GM12878 (cell line): ENCODE measurements around the gene OR2AJ1. TPM values are rescaled to one million over a fixed set of nuclear protein-coding genes. Genes with fewer than 3 reads are reported as not detected.

Source experiments
- CEBPB ChIP-seq, 2 experiments: fragments of 150-350 bp in 1 of 2; IDR thresholded peaks; 2 replicates each; pipeline ENCODE4 v1.6.1; 2012 to 2014; ENCODE audit warnings: low read depth in 2 of 2, low read length in 2 of 2, borderline replicate concordance in 1 of 2, inconsistent platforms in 1 of 2
- IRF3 ChIP-seq: fragments of 450-650 bp; IDR thresholded peaks from 2 replicates; pipeline ENCODE4 v1.6.1; 2014; ENCODE audit warnings: mild to moderate bottlenecking
- PBX3 ChIP-seq: IDR thresholded peaks from 2 replicates; pipeline ENCODE4 v1.6.1; 2011; ENCODE audit warnings: mild to moderate bottlenecking, low read depth, low read length, moderate library complexity; ENCODE audit not compliant: insufficient replicate concordance
- PML ChIP-seq: IDR thresholded peaks from 2 replicates; pipeline ENCODE4 v1.6.1; 2012; ENCODE audit warnings: low read length, inconsistent platforms
- ZNF592 ChIP-seq: fragments of 450-650 bp; IDR thresholded peaks from 2 replicates; pipeline ENCODE4 v1.6.1; 2017; ENCODE audit warnings: mild to moderate bottlenecking, moderate library complexity
- polyA plus RNA-seq, 11 experiments: library from polyadenylated mRNA; depleted of rRNA in 4 of 11; unstranded in 6 of 11; stranded (reverse) in 5 of 11; fragments of >200 nt; fragmentation: Nextera tagmentation in 4 of 11; fragmentation: Illumina TruSeq in 1 of 11; extraction: Ambion mirVana in 4 of 11; extraction: Trizol in 1 of 11; gene quantifications; 1 replicate in 1 of 11; 2 replicates in 10 of 11; pipeline versions ENCODE4 v1.2.1 to v1.2.3, GENCODE V29; 2011 to 2016; ENCODE audit warnings: inconsistent platforms in 2 of 11, missing spikeins in 2 of 11, low read depth in 1 of 11
- total RNA-seq, 4 experiments: library from RNA; depleted of rRNA in 3 of 4; stranded (reverse); fragments of >200 nt in 3 of 4; fragmentation: Illumina TruSeq in 1 of 4; extraction: Trizol in 1 of 4; gene quantifications; 2 replicates each; pipeline versions ENCODE4 v1.2.1 to v1.2.3, GENCODE V29; 2013 to 2021

OR2AJ1 gene
- total and polyA plus RNA-seq, 10 of the 15 experiments (the other 5 are each of a cell fraction or from before 2014, with no cell fraction given), result not detected

- no peak for TF ChIP-seq ZNF592
- no peak for TF ChIP-seq CEBPB (IDR thresholded peaks at IDR 0.05; ENCODE audit: borderline replicate concordance in 1 of 2, low read depth in 2 of 2, low read length in 2 of 2)
- TF ChIP-seq IRF3, result no peak
- TF ChIP-seq PBX3, result no peak
- no peak for TF ChIP-seq PML
Observed at GRCh38 chr1:247961791-247962190, 37.1 kb downstream of the OR2AJ1 start (continued).
